GM12865 (cell line): ENCODE results near the gene DCLK1.

Experiments
- DNase-seq: peaks from one replicate; pipeline ENCODE4 v3.0.0; 2010; ENCODE audit warnings: low read depth
- H3K4me3 ChIP-seq: 2 replicates; pipeline ENCODE4 v1.5.1; 2011; ENCODE audit warnings: mild to moderate bottlenecking, low read depth, low read length, control low read depth
- TF ChIP-seq, protein P1 (sequence below): IDR thresholded peaks from 2 replicates; pipeline ENCODE4 v1.5.1; 2011; ENCODE audit warnings: low read length, control low read depth, low read depth, inconsistent platforms; ENCODE audit not compliant: insufficient read depth; ENCODE audit errors: missing control alignments

Gene DCLK1

DNA sequence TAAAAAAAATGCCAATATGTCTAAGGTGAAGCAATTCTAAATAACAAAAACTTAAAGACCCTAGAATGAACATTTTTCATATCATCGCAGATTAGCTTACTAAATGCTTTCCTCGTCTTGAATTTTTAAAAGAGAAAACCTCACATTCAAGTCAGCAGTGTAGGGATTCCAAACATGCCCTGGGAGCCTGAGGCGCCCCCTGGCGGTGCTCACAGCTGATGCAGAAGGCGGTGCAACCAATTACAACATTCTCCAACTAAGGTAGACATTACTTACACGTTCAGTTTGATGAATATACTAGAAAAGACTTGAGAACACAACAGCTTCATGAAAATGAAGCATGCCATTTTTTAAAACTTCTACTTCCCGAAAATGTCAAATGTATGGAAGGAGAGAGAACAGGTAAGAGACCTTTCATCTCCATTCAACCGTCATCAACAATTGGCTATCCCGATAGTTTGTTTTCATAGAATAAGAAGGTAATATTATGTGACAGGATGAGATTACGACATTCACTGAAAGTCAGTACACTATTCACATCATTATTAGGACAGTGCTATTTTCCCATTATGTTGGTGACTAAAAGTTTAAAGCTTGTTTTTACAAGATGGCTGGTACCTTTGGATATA, 304.4 kb downstream of the DCLK1 start:
- TF ChIP-seq, protein P1, sequence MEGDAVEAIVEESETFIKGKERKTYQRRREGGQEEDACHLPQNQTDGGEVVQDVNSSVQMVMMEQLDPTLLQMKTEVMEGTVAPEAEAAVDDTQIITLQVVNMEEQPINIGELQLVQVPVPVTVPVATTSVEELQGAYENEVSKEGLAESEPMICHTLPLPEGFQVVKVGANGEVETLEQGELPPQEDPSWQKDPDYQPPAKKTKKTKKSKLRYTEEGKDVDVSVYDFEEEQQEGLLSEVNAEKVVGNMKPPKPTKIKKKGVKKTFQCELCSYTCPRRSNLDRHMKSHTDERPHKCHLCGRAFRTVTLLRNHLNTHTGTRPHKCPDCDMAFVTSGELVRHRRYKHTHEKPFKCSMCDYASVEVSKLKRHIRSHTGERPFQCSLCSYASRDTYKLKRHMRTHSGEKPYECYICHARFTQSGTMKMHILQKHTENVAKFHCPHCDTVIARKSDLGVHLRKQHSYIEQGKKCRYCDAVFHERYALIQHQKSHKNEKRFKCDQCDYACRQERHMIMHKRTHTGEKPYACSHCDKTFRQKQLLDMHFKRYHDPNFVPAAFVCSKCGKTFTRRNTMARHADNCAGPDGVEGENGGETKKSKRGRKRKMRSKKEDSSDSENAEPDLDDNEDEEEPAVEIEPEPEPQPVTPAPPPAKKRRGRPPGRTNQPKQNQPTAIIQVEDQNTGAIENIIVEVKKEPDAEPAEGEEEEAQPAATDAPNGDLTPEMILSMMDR = peak; percentile 33
- peak; percentile 3 for DNase-seq
- no peak overlapping the region for H3K4me3 ChIP-seq

DNA sequence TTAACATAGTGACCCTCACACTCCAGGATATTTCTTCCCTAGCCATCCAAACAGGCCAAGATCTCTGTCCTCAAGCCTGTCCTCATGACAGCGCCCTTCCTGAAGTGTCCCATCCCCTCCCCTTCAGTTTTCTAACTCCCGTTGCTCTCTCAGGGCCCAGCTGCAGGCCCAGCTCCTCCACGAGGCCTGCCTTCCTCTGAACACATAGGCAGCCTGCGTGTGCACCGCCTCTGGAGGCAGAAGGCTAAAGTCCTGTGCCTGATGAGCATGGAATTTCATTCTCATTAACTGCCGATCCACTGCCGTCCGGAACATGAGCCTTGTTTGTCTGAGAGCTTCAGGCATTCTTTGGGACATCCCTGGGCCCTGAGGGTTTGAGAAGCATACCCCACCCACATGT, 306.4 kb downstream of the DCLK1 start:
- H3K4me3 ChIP-seq = no peak overlapping the region
- TF ChIP-seq, protein P1 = no peak
- DNase-seq = no peak

DNA sequence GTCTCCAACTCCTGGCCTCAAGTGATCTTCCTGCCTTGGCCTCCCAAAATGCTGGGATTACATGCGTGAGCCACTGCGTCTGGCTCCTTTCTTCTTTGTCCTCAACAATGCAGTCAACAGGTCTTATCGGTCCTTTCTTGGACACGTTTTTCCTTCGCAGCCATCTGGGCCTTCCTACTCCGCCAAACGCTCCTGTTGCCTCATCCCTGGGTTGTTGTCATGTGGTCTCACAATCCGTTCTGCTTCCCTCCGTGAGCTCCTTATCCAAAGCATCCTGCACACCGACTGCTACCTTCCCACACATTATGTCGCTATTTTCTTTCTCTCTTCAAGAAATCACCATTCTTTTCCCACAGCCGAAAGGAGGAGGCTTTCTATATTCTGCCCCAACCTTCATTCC, 306.8 kb downstream of the DCLK1 start:
- no peak for DNase-seq

DNA sequence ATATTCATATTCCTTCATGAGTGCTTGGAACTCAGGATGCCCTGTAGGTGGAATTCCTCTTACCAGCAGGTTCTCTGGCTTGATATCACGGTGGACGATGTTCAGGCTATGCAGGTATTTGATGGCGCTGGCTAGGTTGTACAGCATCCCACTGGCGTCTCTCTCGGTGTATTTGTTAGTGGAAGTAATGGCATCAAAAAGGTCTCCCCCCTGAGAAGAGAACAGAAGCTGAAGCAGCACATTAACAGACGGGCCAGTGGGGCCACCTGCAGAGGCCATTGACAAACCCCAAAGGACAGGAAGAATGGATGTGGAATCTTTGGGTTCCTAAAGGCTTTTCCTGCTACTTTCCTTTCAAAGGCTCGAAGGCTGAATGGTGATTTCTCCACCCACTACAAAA, 308.5 kb downstream of the DCLK1 start:
- no peak overlapping the region for H3K4me3 ChIP-seq
- no peak for DNase-seq
- TF ChIP-seq, protein P1 = no peak

More for the DNA sequence above, 306.8 kb downstream of the DCLK1 start:
- TF ChIP-seq, protein P1 = no peak
- no peak overlapping the region for H3K4me3 ChIP-seq

DNA sequence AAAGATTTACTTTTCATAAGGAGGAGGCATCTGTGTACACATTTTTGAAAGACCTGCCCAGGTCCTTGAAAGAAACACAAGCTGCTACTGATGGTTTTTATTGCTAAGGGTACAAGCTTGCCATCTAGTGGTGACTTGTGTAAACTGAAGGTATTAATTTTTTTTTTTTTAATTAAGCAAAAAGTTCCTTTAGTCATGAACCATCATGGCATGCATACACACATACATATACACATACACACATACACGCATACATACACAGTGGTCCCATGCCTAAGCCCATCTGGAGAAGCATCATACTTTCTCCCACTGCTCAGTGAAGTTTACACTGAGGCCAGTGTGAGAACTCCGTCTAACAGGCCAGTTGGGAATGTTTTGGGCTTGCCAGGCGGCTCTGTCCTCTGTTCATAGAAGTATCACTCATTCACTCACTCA, 312.5 kb downstream of the DCLK1 start:
- no peak overlapping the region for H3K4me3 ChIP-seq
- DNase-seq = peak; percentile 35
- TF ChIP-seq, protein P1 = peak; percentile 57

DNA sequence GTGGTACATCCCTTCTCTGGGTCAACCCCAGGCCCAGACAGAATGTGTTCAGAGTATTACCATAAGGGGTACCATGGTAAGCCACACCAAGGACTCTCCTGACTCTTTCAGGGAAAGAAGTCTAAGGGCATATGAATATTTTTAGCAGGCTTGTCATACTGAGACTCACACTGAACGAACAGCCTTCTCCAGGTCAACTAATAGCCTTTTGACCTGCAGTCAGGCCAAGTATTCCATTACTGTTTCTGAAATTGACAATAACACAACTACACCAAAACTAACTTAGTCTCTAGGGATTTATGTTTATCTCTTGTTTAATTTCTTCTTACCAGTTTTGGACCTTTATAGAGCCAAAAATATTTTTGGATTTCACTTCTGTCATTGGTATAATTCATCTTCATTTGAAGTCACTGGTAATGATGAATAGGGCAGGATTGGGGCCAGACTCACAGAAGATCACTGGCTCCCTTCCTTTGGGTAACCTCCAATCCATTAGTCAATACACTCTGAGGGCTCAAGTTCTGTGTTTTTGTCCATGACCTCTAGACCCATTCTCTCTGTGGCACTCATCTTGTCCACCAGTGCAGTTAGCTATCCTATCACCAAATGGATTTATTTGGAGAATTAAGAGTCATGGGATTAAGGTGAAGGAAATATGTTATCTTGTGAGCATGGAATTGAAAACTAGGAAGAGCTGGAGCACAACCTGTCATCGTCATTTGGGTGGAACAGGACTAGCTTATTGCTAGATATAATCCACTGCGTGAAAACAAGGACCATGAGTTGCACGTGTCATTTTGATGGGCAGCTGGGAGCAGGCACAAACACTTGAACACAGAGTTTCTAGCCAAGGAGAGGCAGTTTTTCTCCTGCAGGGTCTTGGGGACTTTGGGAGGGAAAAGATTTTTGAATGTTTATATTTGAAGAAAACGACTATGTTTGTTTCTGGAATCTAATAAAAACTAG, 313.3 kb downstream of the DCLK1 start:
- DNase-seq = no peak
- TF ChIP-seq, protein P1 = no peak

More for the DNA sequence above, 313.3 kb downstream of the DCLK1 start:
- no peak overlapping the region for H3K4me3 ChIP-seq
